SIG-M5 treated with dmso at 0.1 percent for 504 hours (cell line): Measurements from ENCODE around the gene CREBL2.

ENCODE experiments used
- DNase-seq: peaks from one replicate; lab custom pipeline; 2025; ENCODE audit not compliant: unreplicated experiment; lab: John Stamatoyannopoulos, UW

Gene CREBL2

DNA sequence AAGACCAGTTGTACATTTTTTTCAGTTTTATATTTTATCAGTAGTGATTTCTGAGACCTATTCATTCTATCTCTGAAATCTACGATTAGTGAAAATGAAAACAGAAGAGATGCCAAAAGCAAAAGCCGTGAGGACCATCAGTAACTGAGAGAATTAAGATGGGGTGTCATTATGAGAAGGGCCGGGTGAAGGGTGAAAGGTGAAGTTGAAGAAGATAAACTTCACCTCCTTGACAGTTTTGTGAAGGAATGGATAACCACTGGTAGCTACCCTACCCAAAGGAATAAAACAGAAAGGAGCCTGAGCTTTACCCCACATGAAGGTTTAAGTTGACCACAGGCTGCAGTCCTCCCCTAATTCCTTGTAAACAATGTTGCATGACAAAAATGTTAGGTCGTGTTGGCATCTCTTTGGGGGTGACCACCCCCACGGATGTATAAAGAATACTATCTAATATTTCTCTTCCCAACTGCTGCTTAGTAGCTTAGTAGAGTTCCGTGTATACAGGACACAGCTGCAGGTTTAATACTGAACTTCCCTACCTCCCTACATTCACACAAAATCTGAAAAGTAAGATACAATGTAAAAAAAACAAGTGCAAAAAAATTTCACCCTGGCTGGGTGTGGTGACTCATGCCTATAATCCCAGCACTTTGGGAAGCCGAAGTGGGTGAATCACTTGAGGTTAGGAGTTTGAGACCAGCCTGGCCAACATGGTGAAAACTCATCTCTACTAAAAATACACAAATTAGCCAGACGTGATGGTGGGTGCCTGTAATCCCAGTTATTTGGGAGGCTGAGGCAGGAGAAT lies 60.4 kb downstream of the CREBL2 start:
- no peak for DNase-seq

DNA sequence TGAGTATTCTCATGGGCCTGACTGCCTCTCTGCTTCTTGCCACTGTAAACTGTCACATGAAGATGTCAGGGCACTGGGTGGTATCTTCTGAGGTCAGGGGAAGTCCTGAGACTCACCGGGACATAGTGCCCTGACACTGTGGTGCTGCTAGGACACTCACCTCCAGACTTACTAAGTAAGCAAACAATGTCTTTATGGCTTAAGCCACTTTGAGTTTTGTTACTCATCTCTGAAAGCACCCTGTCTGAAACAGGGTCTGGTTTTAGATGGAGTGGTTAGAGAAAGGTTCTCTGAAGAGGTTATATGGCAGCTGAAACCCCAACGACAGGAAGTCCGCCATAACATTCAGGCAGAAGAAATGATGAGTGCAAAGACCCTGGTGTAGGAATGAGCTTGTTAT lies 61.6 kb downstream of the CREBL2 start:
- no peak for DNase-seq

DNA sequence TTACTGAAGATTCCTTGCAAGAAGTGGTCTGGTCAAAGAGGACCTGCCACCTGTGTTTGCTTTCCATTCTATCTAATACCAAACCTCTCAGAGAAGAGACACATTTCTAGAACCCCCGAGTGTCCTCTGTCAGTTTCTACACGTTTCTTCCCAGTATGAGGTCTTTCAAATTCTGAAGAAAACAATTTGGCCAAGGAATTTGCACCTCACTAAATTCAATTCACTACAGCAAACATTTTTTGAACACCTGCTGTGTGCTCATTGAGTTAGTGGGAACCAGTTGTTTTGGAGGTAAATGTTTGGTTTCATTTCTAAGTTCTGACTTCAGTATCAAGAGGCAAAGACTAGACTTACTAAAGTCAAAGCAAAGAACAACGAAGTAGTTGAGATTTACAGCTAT lies 64.9 kb downstream of the CREBL2 start:
- no peak for DNase-seq

DNA sequence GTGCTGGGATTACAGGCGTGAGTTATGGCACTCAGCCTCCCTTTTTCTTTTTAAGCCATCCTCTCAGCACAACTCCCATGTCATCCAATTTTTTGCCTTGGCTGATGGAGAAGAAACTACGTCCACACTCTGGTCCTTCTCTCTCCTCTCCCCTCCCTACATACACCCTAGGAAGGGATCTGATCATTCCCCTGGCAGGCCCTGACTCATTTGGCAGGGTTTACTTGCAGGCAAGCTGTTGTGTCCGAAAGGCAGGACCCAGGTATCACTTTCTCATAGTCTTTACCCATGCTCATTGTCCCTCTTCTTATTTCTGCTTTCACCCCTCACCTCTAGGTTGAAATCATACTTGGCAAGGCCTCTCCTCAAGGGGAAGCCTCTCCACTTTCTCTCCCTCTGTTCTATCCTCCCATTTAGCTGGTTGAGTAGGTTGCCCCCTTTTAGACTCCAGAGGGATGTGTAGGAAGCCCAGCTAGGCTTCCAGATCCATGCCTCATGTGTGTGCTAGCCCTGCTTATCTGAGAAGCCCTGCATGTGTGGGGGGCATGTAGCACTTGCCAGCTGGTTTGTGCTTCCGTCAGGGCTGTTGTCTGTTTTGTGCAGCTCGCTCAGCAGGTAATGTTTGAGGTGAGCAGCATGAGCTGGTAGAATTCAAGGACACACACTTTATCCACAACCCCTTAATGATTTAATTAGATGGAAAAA lies 69.5 kb downstream of the CREBL2 start:
- no peak for DNase-seq

DNA sequence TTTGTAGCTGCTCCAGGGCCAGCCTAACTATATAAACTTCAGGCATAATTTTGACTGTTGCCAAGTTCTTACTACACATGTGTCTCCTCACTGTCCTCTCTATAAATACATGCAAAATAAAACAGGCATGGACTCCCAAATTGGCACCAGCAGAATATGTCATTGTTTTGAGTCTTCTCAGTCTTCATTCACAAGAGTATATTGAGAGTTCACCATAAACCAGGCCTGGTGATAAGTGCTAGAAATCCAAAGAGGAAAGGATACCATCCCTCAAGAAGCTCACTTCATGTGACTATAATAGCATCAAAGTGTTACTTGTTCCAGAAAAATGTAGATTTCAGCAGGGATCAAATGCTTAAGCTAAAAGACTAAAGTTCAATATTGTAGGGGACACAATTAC lies 70.6 kb downstream of the CREBL2 start:
- DNase-seq = no peak

DNA sequence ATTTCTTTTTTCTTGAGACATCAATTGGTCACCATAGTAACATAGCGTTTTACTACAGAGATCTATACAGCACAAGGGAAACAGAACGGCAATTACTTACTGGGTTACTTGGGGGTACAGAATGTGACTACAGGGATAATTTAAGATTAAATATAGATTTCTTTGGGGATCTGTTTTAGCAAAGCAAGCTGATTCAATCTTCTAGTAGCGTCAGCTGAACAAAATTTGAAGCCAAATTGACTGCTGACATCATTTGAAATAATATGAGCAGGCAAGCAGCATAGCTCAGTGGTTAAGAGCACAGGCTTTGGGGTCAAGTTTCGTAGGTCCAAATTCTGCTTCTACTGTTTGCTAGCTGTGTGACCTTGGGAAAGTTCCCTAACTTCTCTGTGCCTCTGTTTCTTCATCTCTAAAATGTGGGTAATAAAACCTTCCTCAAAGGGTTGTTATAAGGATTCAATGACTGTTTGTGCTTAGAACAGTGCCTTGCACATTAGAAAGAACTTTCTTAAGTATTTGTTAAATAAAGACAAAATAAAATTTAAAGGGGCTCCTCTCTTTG lies 71.5 kb downstream of the CREBL2 start:
- DNase-seq = no peak

DNA sequence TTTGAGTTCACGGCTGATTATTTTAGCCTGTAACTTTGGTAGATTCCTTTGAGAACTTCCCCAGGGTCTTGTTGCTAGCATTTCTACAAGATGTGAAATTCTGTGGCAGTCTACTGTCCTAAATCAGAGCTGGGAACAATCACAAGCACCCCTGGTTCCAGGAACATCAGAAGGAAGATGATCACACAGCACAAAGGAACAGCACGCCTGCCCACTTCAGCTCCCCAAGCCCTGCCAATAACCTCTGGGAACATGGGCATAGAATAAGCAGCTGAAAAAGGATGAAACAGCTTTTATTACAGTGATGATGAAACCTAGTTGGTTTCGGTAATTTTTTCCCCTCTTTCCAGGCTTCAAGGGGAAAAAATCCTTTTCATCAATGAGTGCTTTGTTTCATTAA lies 72.0 kb downstream of the CREBL2 start:
- DNase-seq = no peak

DNA sequence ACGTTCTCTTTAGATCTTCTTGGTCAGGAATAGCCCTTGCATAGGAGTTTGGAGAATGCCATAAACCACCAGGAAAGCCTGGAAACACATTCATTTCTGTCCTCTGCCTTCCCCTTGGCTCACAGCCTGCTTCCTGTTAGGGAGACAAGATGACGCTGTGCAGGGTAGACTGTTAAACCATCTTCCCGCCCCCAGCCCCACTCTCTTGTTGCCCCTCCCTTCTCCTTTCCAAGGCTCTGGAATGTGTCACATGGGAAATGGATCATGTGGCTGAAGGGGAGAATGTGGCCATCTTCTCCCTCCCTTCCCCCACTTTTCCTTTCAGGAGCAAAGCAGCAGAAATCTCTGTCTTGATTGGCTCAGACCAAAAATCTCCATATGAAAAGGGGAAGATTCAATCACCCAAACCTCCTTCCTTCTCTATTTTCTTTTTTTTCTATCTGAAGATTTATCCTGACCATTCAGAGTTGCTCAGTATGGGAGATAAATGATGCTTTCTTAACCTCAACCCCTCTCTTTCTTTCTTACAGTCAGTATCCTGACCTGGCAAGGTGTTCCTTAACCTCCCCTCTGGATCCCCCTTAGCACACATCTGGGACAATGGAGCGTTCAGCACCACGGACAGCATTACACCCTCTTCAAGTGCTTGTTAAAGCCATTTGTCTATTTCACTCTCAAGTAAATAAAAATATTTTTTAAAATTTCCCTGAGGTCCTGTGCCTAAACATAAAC lies 72.9 kb downstream of the CREBL2 start:
- peak; percentile 5 for DNase-seq

DNA sequence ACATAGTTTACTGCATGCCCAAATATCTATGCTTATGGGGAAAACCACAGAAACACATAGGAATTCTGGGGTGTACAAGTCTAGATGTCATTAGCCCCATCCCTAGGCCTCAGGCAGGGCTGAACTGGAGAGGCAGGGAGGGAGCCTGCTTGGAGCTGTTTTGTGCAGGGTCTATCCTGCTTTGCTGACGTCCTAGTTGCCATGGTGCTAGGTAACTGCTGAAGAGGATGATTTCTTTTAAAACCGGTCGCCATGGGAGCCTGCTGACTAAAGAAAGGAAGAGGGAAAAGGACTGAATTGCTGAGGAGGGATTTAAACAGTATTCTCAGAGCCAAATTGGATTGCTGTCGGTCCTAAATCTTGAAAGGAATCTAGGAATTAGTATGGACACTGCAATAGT lies 73.6 kb downstream of the CREBL2 start:
- no peak for DNase-seq

DNA sequence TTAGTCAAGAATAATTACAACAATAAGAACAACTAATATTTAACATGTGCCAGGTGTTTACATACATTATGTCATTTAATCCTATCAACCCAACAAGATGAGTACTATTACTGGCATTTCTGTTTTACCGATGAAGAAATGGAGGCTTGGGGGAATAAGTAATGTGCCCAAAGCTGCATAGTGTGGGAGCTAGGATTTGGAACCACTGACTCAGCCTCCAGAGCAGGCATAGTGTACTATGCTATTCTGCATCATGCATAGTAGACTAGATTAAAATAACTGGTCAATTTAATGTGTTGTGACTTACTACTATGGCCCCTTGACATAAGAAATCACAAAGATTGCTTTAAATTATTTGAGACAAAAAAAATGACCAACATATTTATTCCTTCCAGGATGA lies 74.8 kb downstream of the CREBL2 start:
- no peak for DNase-seq

DNA sequence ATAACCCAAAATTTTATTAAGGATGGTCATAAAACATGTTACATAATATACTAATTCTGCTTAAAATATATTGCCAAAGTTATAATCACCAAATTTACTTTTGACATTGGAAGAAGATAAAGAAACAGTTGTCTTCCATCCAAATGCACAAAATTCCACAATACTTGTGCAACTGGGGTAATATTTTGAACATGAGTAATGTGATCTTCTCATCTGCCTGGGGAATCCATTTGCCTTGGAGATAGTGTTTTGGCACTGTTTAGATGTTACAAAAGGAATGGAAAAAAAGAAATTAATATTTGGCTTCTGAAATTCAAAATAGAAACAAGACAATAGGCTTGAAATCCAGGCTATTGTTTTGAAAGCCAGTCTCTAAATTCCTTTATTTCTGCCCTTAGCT lies 75.2 kb downstream of the CREBL2 start:
- DNase-seq = no peak

DNA sequence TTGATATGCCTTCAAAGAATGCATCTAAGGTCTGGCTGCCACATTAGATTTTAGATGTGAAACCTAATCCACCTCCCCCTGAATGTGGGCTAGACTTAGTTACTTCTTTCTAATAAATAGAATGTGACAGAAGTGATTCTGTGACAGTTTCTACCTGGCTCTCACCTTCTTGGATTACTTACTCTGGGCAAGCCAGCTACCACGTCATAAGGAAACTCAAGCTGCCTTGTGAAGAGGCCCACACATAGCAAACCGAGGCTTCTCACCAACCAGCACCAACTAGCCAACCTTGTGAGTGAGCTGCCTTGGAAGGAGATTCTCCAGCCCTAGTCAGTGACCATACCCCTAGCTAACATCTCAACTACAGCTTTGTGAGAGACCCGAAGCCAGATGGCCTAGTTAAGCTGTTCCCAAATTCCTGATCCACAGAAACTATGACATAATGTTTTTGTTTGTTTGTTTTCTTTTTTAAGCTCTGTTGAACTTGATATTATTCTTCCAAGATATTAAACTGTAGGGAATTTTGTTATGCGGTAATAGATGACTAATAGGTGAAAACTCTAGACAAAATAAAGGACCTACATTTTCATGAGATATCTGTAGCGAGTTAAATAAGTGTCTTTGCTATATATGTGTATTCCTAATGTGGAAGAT lies 78.1 kb downstream of the CREBL2 start:
- DNase-seq = no peak

DNA sequence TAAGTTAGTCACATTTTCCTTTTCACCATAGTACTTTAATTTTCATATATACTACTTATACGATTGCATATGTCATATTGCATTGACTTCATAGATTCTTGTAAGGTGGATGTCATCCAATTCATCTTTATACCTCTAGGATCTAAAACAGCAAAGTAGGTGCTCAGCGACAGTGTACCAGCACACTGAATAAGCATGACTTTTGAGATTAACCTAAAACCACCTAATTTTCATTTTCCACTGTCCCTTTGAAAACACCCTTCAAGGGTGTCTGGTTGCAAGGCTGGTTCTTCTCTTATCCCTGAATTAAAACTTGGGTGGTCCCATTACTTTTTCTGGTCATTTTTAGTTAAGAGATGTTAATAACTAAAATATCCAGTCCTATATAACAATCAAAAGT lies 79.9 kb downstream of the CREBL2 start:
- DNase-seq = no peak

DNA sequence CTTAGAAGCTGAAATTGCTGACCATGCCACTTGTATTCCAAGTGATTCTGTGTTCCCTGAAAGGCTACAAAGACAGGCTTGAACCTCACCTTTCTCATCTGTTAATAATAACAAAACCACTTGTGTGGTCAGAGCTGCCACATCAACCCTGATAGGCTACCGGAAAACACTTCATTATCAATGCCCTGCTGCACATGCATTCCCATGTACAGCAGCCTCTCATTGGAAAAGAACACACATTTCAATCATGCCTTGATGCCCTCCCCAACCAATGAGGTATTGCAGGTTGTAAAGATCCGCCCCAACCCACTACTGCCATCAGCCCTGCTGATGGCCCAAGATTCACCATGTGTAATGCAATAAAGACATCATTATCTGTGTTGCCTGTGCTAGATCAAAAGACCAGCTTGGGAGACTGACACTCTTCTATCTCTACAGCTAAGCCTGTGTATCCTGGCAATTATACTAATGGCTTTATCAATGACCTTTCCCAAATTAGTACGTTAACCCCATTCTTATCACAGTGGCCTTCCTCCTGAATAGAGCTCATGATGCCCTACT lies 81.5 kb downstream of the CREBL2 start:
- DNase-seq = no peak
